NCI-H524 treated with DMSO at 0.1 percent for 48 hours (cell line): ENCODE data around the gene C12orf57.

Experiments
- DNase-seq: peaks from one replicate; lab custom pipeline; 2025; lab: John Stamatoyannopoulos, UW

The C12orf57 gene

GRCh38 chr12:6964605-6965025 lies 20.8 kb downstream of the C12orf57 start:
- DNase-seq, result no peak

GRCh38 chr12:6965026-6965661 lies 21.3 kb downstream of the C12orf57 start:
- peak; percentile 15 for DNase-seq

DNA sequence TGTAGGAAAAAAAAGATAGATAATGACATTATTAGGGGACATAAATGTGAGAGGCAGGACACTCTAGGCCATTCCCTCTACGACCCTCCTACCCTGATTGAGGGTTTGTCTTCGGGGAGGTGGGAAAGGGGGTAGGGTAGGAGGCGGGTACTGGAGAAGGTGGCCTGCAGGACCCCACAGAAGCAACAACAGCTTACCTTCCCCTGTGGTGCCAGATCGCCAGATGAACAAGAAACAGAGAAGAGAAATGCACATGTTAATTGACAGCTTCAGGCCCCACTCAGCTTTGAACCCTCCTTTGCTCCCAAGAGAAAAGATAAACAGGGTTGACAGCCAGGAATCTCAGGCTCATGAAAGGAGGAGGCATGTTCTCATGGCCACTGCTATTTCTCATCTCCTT lies 21.9 kb downstream of the C12orf57 start:
- no peak for DNase-seq

DNA sequence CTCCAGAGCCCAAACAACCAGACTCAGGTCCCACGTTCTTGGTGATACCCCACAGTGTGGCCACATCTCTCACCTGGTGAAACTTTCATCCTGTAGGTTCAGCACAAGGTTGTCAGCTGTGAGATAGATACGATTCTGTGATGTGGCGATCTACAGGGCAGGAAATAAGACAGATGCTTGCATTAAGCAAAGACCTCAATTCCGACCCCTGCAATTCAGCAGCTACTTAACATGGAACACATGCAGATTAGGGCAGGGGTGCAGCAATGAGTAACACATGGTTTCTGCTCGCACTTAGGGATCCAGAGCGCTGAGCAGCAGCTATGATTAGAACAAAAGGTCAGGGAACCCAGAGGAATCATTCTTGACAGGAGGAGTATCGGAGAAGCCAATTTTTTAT lies 22.5 kb downstream of the C12orf57 start:
- DNase-seq, result no peak

- no peak for DNase-seq
Observed at GRCh38 chr12:6967651-6968100, 23.9 kb downstream of the C12orf57 start.

GRCh38 chr12:6968426-6968825 lies 24.6 kb downstream of the C12orf57 start:
- DNase-seq, result no peak

- no peak for DNase-seq
Observed at GRCh38 chr12:6970096-6970527, 26.3 kb downstream of the C12orf57 start.

- DNase-seq, result no peak
Observed at GRCh38 chr12:6974180-6974579, 30.4 kb downstream of the C12orf57 start.

GRCh38 chr12:6975297-6976032 lies 31.6 kb downstream of the C12orf57 start:
- no peak for DNase-seq

DNA sequence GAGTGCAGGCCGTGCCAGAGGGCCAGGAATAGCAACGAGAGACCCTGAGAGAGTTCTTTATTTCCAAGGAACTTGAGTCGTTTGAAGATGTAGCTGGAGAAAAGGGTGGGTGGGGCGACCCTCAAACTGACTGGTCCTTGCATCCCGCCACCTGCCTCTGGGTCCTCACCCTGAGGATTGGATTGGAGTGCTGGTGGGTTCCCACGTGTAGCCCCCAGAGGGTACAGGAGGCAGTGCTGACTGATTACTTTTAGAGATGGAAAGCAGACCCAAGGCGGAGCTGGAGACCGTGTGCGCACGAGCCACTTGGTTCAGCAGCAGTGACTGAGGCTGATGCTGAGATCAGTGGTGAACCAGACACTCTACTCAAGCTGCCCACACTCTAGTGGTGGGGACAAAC lies 33.8 kb downstream of the C12orf57 start:
- no peak for DNase-seq

DNA sequence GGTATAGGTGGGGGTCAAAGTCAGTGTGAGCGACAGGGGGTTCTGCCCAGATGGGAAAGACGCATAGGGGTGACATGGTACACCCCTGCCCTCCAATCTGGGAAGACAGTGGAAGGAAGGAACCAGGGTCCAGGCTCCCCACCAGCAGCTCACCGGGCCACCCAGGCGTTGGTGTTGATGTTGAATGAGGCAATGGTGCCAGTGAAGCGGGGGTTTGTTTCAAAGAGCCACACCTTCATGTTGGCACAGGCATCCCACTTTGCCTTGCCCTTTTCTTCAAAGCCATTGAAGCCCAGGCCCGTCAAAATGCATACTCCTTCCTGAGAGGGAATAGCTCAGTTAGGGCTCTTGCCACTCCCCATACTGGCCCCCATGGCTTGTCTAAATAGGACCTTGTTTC lies 34.4 kb downstream of the C12orf57 start:
- no peak for DNase-seq

DNA sequence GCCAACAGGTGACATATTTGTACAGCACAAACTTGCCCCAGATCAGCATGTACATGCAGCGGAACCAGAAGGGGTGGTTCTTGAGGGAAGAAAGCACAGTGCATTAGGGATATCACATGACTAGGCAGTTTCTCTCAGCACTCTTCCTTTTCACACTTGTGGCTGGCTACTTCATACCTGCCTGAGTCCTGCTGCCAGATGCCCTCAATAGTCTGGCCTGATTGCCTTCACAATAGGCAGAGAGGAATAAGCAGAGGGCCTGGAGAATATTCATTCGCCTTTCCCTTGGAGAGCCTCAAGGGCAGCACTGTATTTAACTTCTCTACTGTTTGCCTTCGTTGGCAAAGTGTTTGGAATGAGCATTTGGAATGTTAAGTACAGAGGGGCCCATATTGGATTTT lies 34.8 kb downstream of the C12orf57 start:
- DNase-seq, result no peak

DNA sequence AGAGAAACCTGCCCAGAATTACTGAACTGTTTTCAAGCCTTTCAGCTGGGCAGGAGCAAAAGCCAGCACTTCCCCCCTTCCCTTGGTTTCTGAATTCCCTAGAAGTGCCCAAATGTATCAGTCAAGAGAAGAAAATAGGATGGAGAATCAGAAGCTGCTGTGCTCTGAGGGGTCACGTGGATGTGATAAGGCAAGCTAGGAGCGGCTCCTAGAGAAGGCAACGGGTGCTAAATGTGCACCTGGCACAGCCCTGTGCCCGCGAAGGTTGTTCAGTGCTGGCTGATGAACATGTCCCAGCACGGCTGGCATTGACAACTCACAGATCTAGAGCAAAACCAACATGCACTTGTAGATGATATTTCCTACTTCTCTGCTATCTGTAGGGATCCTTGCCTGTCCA lies 35.2 kb downstream of the C12orf57 start:
- DNase-seq, result no peak

DNA sequence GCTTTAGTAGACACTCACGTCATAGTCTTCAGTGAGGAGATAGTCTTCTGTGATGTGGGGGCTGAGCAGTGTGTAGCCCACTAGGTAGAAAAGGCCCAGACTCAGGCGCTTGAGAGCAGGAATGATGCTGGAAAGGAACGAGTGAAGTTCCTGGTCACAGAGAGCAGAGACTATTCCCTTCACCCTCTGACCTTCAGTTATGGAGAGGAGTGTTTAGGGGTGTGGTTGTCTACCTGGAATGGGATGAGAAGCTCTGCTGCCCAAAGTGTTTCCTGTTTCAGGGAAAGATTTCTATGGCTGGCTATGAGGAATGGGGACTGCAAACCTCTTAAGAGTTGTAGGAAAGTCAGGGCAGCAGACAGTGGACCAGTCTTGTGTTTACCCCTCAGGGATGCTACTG lies 35.6 kb downstream of the C12orf57 start:
- DNase-seq, result no peak

GRCh38 chr12:6980075-6980474 lies 36.3 kb downstream of the C12orf57 start:
- DNase-seq, result no peak

- DNase-seq, result no peak
Observed at GRCh38 chr12:6980740-6981139, 36.9 kb downstream of the C12orf57 start.

DNA sequence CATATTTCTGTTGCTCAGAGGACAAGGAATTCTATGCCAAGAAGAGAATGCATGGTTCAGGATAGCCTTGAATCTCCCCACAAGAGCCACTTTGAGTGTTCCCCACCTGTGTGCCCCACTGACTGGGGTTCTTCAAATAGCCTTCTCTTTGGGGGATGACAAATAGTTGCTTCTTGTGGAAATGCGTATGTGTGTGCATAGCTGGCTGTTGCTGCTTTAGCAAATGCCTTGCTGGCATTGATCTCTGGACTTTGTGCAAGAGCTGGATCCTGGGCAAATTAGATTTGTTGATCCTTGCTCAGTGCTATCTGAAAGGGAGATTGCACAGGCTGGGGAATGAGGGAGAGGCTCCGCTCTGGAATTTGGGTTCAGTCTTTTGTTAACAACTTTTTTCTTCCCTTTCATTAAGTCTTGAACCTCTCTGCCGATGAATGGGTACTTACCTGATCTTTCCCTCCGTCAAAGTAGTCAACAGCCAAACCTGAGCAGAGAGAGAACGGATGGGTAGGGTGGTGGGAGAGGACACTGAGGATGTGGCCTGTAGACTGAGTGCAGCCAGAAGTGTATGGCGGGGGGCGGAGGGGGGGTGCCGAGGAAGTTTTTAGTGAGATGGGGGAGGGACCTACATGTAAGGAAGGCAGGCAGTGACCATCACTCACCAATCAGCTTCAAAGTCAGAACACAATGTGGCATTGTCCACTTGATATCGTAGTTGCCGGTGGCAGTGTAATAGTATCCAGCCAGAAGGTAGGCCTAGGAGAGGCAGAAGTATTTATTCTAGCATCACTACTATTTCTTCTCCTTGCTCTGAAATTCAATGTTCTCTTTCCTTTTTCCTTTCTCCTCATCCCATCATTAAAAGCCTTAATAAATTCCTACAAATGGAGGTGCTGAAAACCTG lies 37.6 kb downstream of the C12orf57 start:
- no peak for DNase-seq

- no peak for DNase-seq
Observed at GRCh38 chr12:6982532-6982931, 38.7 kb downstream of the C12orf57 start.

DNA sequence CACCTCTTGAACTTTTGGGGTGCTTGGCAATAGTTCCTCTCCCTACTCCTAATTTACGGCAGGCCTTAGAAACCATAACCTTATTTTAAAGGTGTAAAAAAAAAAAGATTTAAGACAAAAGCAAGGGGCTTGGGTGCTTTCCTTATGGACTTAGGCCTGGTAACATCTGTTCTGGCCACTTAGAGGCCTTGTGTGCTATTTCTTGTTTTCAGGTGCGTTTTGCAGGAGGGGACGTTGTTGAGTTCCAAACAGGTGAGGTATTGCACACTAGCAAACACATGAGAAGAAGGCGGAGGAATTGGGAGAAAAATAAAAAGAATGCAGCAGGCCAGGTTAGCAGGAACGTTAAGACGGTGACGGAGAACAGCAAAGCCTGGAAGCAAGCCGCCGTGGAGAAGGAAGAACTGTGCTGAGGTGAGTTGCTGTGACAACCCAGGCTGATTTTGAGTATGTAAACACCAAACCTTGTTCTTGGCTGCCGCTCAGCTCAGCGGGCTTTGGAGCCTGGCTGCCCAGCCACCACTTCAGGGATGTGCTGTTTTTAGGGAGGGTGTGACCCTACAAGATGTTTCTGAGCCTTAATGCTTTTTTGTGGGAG lies 44.2 kb downstream of the C12orf57 start:
- DNase-seq, result no peak
